ENCODE measurements around the gene SPTBN4. TPM values are rescaled to one million over a fixed set of nuclear protein-coding genes. Genes with fewer than 3 reads are reported as not detected.
"Not testable (repeated sequence)": the region's sequence is repeated elsewhere in the genome, so short reads cannot be mapped to it uniquely, and the experiment has no call there.

Gene SPTBN4
- total RNA-seq, 1 donor from 2014 or later: 3.4 TPM

DNA sequence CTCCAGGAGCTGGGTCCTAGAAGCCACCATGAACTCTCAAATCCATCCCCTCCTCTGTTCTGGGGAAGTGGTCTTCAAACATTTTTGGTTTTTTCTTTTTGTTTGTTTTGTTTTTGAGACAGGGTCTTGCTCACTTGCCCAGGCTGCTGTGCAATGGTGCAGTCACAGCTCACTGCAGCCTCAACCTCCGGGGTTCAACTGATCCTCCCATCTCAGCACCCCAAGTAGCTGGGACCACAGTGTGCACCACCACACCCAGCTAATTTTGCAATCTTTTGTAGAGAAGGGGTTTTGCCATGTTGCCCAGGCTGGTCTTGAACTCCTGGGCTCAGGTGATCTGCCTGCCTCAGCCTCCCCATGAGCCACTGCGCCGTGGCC is 8.2 kb upstream of the SPTBN4 start:
- no peak for DNase-seq (ENCODE audit: low spot score in 2 of 2, unreplicated experiment in 2 of 2)
- no peak overlapping the region for H3K27ac Mint-ChIP-seq
- H3K4me3 Mint-ChIP-seq: no peak overlapping the region
- no peaks in the 10 kb centered on the region for H3K4me1 Mint-ChIP-seq
- peaks cover 7% of the 10 kb centered on the region for H3K36me3 Mint-ChIP-seq
- H3K9me3 Mint-ChIP-seq: no peaks in the 10 kb centered on the region
- TF ChIP-seq, protein P1, sequence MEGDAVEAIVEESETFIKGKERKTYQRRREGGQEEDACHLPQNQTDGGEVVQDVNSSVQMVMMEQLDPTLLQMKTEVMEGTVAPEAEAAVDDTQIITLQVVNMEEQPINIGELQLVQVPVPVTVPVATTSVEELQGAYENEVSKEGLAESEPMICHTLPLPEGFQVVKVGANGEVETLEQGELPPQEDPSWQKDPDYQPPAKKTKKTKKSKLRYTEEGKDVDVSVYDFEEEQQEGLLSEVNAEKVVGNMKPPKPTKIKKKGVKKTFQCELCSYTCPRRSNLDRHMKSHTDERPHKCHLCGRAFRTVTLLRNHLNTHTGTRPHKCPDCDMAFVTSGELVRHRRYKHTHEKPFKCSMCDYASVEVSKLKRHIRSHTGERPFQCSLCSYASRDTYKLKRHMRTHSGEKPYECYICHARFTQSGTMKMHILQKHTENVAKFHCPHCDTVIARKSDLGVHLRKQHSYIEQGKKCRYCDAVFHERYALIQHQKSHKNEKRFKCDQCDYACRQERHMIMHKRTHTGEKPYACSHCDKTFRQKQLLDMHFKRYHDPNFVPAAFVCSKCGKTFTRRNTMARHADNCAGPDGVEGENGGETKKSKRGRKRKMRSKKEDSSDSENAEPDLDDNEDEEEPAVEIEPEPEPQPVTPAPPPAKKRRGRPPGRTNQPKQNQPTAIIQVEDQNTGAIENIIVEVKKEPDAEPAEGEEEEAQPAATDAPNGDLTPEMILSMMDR (IDR thresholded peaks at IDR 0.05; ENCODE audit: unreplicated experiment): no peak
- no peaks in the 10 kb centered on the region for H3K27me3 Mint-ChIP-seq (ENCODE audit: low read depth)

DNA sequence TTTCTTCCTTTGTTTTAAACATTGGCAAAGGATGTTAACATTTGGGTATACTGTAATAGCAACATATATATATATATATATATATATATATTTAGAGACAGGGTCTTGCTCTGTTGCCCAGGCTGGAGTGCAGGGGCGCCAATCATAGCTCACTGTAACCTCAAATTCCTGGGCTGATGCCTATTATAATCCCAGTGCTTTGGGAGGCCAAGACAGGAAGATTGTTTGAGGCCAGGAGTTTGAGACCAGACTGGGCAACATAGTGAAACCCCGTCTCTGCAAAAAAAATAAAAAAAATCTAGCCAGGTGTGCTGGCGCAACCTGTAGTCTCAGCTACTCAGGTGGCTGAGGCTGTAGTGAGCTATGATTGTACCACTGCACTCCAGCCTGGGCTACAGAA is 6.6 kb upstream of the SPTBN4 start:
- no peak overlapping the region for H3K4me3 Mint-ChIP-seq
- DNase-seq (ENCODE audit: low spot score in 2 of 2, unreplicated experiment in 2 of 2): no peak

DNA sequence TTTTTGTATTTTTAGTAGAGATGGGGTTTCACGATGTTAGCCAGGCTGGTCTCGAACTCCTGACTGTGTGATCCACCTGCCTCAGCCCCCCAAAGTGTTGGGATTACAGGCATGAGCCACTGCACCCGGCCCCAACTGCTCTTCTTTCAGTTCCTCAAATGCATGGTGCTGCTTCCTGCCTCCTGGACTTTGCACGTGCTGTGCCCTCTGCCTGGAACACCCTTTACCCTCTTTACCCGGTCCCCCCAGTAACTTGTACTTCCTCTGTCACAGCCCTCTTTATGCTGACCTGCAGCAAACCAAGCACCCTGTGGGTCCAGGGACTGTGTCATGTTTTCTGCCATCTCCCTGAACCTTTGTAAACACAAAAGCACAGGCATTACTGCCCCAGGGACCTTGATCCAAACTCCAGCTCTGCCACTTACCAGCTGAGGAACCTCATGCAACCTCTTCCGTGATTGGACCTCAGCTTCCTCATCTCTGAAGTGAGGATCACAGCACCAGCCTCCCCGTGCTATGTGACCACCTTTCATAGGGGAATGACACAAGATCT is 5.1 kb upstream of the SPTBN4 start:
- no peaks in the 10 kb centered on the region for H3K9me3 Mint-ChIP-seq
- no peak overlapping the region for H3K4me3 Mint-ChIP-seq
- TF ChIP-seq, protein P1 (IDR thresholded peaks at IDR 0.05; ENCODE audit: unreplicated experiment): no peak
- H3K27ac Mint-ChIP-seq: no peak overlapping the region
- peaks cover 23% of the 10 kb centered on the region for H3K4me1 Mint-ChIP-seq
- H3K27me3 Mint-ChIP-seq (ENCODE audit: low read depth): peaks cover 10% of the 10 kb centered on the region
- no peak for DNase-seq (ENCODE audit: low spot score in 2 of 2, unreplicated experiment in 2 of 2)
- peaks cover 5% of the 10 kb centered on the region for H3K36me3 Mint-ChIP-seq

More for the DNA sequence above, 6.6 kb upstream of the SPTBN4 start:
- Mint-ChIP-seq H3K27me3 (ENCODE audit: low read depth) (no peaks in the 10 kb centered on the region), H3K27ac (no peak overlapping the region), H3K9me3 (no peaks in the 10 kb centered on the region), H3K36me3 (peaks cover 7% of the 10 kb centered on the region), H3K4me1 (peaks cover 9% of the 10 kb centered on the region)
- TF ChIP-seq, protein P1 (IDR thresholded peaks at IDR 0.05; ENCODE audit: unreplicated experiment): no peak

- not testable (repeated sequence) for H3K36me3 Mint-ChIP-seq; H3K9me3 Mint-ChIP-seq; H3K4me3 Mint-ChIP-seq; DNase-seq (ENCODE audit: low spot score in 2 of 2, unreplicated experiment in 2 of 2); H3K27ac Mint-ChIP-seq
- Mint-ChIP-seq H3K4me1 (peaks cover 23% of the 10 kb centered on the region), H3K27me3 (ENCODE audit: low read depth) (peaks cover 21% of the 10 kb centered on the region)
Observed at GRCh38 chr19:40463587-40464037, 3.2 kb upstream of the SPTBN4 start.

GRCh38 chr19:40464059-40465024 is 2.5 kb upstream of the SPTBN4 start:
- no peaks in the 10 kb centered on the region for H3K36me3 Mint-ChIP-seq
- peaks cover 27% of the 10 kb centered on the region for H3K27me3 Mint-ChIP-seq (ENCODE audit: low read depth)
- peak overlapping the region; percentile 72 for H3K4me3 Mint-ChIP-seq
- H3K27ac Mint-ChIP-seq: peak overlapping the region; percentile 94
- no peaks in the 10 kb centered on the region for H3K9me3 Mint-ChIP-seq
- peak; percentile 61 to 92 for DNase-seq (ENCODE audit: low spot score in 2 of 2, unreplicated experiment in 2 of 2)
- TF ChIP-seq, protein P1 (IDR thresholded peaks at IDR 0.05; ENCODE audit: unreplicated experiment): peak; percentile 91
- peaks cover 23% of the 10 kb centered on the region for H3K4me1 Mint-ChIP-seq

- peaks cover 23% of the 10 kb centered on the region for H3K4me1 Mint-ChIP-seq
- no peaks in the 10 kb centered on the region for H3K9me3 Mint-ChIP-seq
- H3K27me3 Mint-ChIP-seq (ENCODE audit: low read depth): peaks cover 27% of the 10 kb centered on the region
- H3K27ac Mint-ChIP-seq: peak overlapping the region; percentile 94
- no peaks in the 10 kb centered on the region for H3K36me3 Mint-ChIP-seq
- DNase-seq (ENCODE audit: low spot score in 2 of 2, unreplicated experiment in 2 of 2): no peak
- H3K4me3 Mint-ChIP-seq: peak overlapping the region; percentile 72
- TF ChIP-seq, protein P1 (IDR thresholded peaks at IDR 0.05; ENCODE audit: unreplicated experiment): no peak
Observed at GRCh38 chr19:40465025-40465556, 1.7 kb upstream of the SPTBN4 start.

Measured in mesothelial cell of epicardium (in vitro differentiated cells).